ENCODE data around the gene CDC42. TPM values are rescaled to one million over a fixed set of nuclear protein-coding genes. Genes with fewer than 3 reads are reported as not detected.

CDC42 gene
- total RNA-seq, 4 donors from 2014 or later, result 108 to 223 (median 200) TPM

DNA sequence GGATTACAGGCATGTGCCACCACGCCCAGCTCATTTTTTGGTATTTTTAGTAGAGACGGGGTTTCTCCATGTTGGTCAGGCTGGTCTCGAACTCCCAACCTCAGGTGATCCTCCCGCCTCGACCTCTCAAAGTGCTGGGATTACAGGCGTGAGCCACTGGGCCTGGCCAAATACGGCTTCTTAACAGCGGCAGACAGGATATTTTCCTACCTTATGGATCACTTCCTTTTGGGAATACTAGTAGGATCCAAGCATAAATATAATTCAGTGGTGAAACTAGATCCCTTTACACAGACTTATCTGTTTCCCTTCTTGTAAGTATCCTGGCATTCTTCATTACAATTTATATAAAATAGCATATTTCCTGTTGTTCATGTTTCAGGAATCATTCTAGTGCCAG lies 49.5 kb downstream of the CDC42 start:
- H3K4me1 ChIP-seq, result no peaks in the 10 kb centered on the region
- peaks cover 17% of the 10 kb centered on the region for H3K36me3 ChIP-seq
- H3K9me3 ChIP-seq, result no peaks in the 10 kb centered on the region
- H3K4me3 ChIP-seq, result no peak overlapping the region
- H3K27ac ChIP-seq, result no peak overlapping the region
- 81% methylated on average over 8 of the region's 8 CpGs for WGBS
- no peaks in the 10 kb centered on the region for H3K27me3 ChIP-seq
- no peak for DNase-seq (ENCODE audit: low spot score in 2 of 2)
- TF ChIP-seq EP300 (IDR thresholded peaks at IDR 0.05) (no peak), CTCF (IDR thresholded peaks at IDR 0.05) (no peak), POLR2A (IDR thresholded peaks at IDR 0.05) (no peak), POLR2AphosphoS5 (IDR thresholded peaks at IDR 0.05) (no peak)

DNA sequence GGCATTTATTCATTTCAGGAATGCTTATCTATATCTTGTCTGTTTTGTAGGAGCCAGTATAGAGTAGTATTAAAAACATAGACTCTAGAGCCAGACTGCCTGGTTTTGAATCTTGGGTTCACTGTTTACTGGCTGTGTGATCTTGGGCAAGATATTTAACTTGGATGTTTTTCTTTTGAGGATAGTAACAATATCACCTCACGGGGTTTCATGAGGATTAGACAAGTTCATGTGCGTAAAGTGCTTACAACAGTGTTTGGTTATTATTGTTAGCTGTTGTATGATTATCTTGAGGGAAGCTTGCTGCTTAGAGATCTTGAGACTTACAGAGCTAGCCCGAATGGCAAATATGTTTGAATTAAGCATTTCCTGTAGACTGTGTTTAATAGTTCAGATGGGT lies 50.2 kb downstream of the CDC42 start:
- Histone ChIP-seq H3K4me1 (no peaks in the 10 kb centered on the region), H3K36me3 (peaks cover 16% of the 10 kb centered on the region), H3K4me3 (no peak overlapping the region), H3K9me3 (no peaks in the 10 kb centered on the region), H3K27me3 (no peaks in the 10 kb centered on the region), H3K27ac (no peak overlapping the region)
- TF ChIP-seq CTCF (IDR thresholded peaks at IDR 0.05) (no peak), EP300 (IDR thresholded peaks at IDR 0.05) (no peak), POLR2A (IDR thresholded peaks at IDR 0.05) (no peak), POLR2AphosphoS5 (IDR thresholded peaks at IDR 0.05) (no peak)
- 89% methylated on average over 3 of the region's 3 CpGs for WGBS
- no peak for DNase-seq (ENCODE audit: low spot score in 2 of 2)

GRCh38 chr1:22104094-22104493 lies 51.6 kb downstream of the CDC42 start:
- no peak for TF ChIP-seq CTCF (IDR thresholded peaks at IDR 0.05)
- no peak for TF ChIP-seq EP300 (IDR thresholded peaks at IDR 0.05)
- no peak for TF ChIP-seq POLR2A (IDR thresholded peaks at IDR 0.05)
- no peak for TF ChIP-seq POLR2AphosphoS5 (IDR thresholded peaks at IDR 0.05)
- peaks cover 11% of the 10 kb centered on the region for H3K36me3 ChIP-seq
- H3K4me3 ChIP-seq, result no peak overlapping the region
- no peak for DNase-seq (ENCODE audit: low spot score in 2 of 2)
- no peaks in the 10 kb centered on the region for H3K9me3 ChIP-seq
- no peaks in the 10 kb centered on the region for H3K27me3 ChIP-seq
- WGBS, result 80% methylated on average over 6 of the region's 6 CpGs
- H3K4me1 ChIP-seq, result peaks cover 2% of the 10 kb centered on the region
- H3K27ac ChIP-seq, result no peak overlapping the region

- H3K4me1 ChIP-seq, result peaks cover 2% of the 10 kb centered on the region
- H3K27ac ChIP-seq, result no peak overlapping the region
- no peak overlapping the region for H3K4me3 ChIP-seq
- 86% methylated on average over 6 of the region's 6 CpGs for WGBS
- no peaks in the 10 kb centered on the region for H3K27me3 ChIP-seq
- H3K9me3 ChIP-seq, result no peaks in the 10 kb centered on the region
- DNase-seq (ENCODE audit: low spot score in 2 of 2), result no peak
- TF ChIP-seq POLR2AphosphoS5 (IDR thresholded peaks at IDR 0.05) (no peak), CTCF (IDR thresholded peaks at IDR 0.05) (no peak), EP300 (IDR thresholded peaks at IDR 0.05) (no peak), POLR2A (IDR thresholded peaks at IDR 0.05) (no peak)
- H3K36me3 ChIP-seq, result peaks cover 5% of the 10 kb centered on the region
Measured at GRCh38 chr1:22104865-22105437, 52.4 kb downstream of the CDC42 start.

DNA sequence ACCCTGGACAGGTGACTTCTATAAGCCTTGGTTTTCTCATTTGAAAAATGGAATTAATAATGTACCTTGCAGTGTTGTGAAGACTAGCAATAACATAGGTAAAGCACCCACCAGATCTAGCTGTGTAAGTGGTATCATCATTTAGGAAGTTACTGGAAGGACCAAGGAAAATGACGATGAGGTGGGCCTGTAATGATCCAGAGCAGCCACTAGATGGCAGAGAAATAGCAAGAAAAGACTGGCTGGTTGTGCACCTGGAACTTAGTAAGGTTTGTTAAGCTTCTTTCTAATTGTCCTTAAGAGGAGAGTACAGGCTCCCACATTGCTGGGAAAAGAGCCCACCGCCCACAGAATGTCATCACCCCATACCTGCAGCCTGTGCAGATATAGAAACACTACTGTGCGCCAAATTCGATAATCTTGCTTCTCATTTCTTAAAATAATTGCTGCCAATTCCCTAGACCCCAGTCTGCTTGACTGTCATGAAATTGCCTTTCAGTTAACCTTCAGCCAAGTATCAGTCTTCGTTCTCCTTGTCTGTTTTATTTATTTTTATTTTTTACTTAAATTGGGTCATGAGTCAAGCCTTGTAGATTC lies 53.2 kb downstream of the CDC42 start:
- Histone ChIP-seq H3K4me3 (no peak overlapping the region), H3K9me3 (no peaks in the 10 kb centered on the region), H3K27ac (no peak overlapping the region), H3K4me1 (peaks cover 2% of the 10 kb centered on the region), H3K36me3 (peaks cover 5% of the 10 kb centered on the region), H3K27me3 (no peaks in the 10 kb centered on the region)
- no peak for DNase-seq (ENCODE audit: low spot score in 2 of 2)
- WGBS, result 56% methylated on average over 5 of the region's 5 CpGs
- TF ChIP-seq POLR2AphosphoS5 (IDR thresholded peaks at IDR 0.05) (no peak), EP300 (IDR thresholded peaks at IDR 0.05) (no peak), POLR2A (IDR thresholded peaks at IDR 0.05) (no peak), CTCF (IDR thresholded peaks at IDR 0.05) (peak; percentile 67 to 82)

Measured in suprapubic skin (tissue), 4 donors.